ENCODE measurements around the gene MISP3.

Gene MISP3

GRCh38 chr19:14053032-14053431, 19.6 kb upstream of the MISP3 start:
- ChIA-PET POLR2A (interaction anchor here (0.6 kb wide), 1 partner anchor 59 kb away, joined by 4 read pairs; a partner anchor contains a TSS), CTCF (interaction anchor here (0.6 to 2.0 kb wide), 9 partner anchors 8 to 168 kb away, joined by 3 to 7 read pairs (median 4); no protein-coding TSS in a partner anchor)
- H3K9me3 ChIP-seq (ENCODE audit: control extremely low read depth in 1 of 5, control insufficient read depth in 4 of 5, insufficient read depth in 2 of 5, low read depth in 1 of 5, low read length in 4 of 5) = no peaks in the 10 kb centered on the region
- no peak overlapping the region for H3K27ac ChIP-seq (ENCODE audit: insufficient read depth in 1 of 2, low read depth in 1 of 2, low read length in 2 of 2, poor library complexity in 1 of 2, severe bottlenecking in 2 of 2)
- peaks cover 0 to 8% (median 5%) of the 10 kb centered on the region in 4 experiments for H3K4me1 ChIP-seq (ENCODE audit: control extremely low read depth in 1 of 4, control insufficient read depth in 4 of 4, insufficient read depth in 4 of 4, low read length in 3 of 4)
- no peak for DNase-seq
- H3K4me3 ChIP-seq (ENCODE audit: control insufficient read depth in 1 of 7, extremely low read depth in 1 of 7, insufficient read depth in 4 of 7, low read depth in 2 of 7, low read length in 6 of 7) = no peak overlapping the region
- peaks cover 0 to 18% (median 0%) of the 10 kb centered on the region in 5 experiments for H3K27me3 ChIP-seq (replicated peaks in 2 of 5; ENCODE audit: control insufficient read depth in 4 of 5, insufficient read depth in 5 of 5, low read length in 4 of 5)
- WGBS (ENCODE audit: insufficient coverage) = 100% methylated on average over 3 of the region's 3 CpGs
- H3K36me3 ChIP-seq (ENCODE audit: control insufficient read depth in 4 of 4, insufficient read depth in 4 of 4, low read length in 3 of 4) = peaks cover 0 to 45% (median 30%) of the 10 kb centered on the region in 4 experiments

GRCh38 chr19:14053500-14053899, 19.1 kb upstream of the MISP3 start:
- Histone ChIP-seq H3K36me3 (ENCODE audit: control insufficient read depth in 4 of 4, insufficient read depth in 4 of 4, low read length in 3 of 4) (peaks cover 0 to 41% (median 26%) of the 10 kb centered on the region in 4 experiments), H3K27ac (ENCODE audit: insufficient read depth in 1 of 2, low read depth in 1 of 2, low read length in 2 of 2, poor library complexity in 1 of 2, severe bottlenecking in 2 of 2) (no peak overlapping the region), H3K4me1 (ENCODE audit: control extremely low read depth in 1 of 4, control insufficient read depth in 4 of 4, insufficient read depth in 4 of 4, low read length in 3 of 4) (peaks cover 0 to 12% (median 10%) of the 10 kb centered on the region in 4 experiments), H3K27me3 (replicated peaks in 2 of 5; ENCODE audit: control insufficient read depth in 4 of 5, insufficient read depth in 5 of 5, low read length in 4 of 5) (peaks cover 0 to 23% (median 3%) of the 10 kb centered on the region in 5 experiments), H3K9me3 (ENCODE audit: control extremely low read depth in 1 of 5, control insufficient read depth in 4 of 5, insufficient read depth in 2 of 5, low read depth in 1 of 5, low read length in 4 of 5) (no peaks in the 10 kb centered on the region), H3K4me3 (ENCODE audit: control insufficient read depth in 1 of 7, extremely low read depth in 1 of 7, insufficient read depth in 4 of 7, low read depth in 2 of 7, low read length in 6 of 7) (no peak overlapping the region)
- DNase-seq = no peak
- ChIA-PET POLR2A (no interaction called here), CTCF (interaction anchor here (0.9 to 2.0 kb wide), 8 partner anchors 8 to 172 kb away, joined by 3 to 7 read pairs (median 4); no protein-coding TSS in a partner anchor)
- 96% methylated on average over 11 of the region's 11 CpGs for WGBS (ENCODE audit: insufficient coverage)

- CTCF ChIA-PET = interaction anchor here (0.9 to 2.0 kb wide), 4 partner anchors 20 to 173 kb away, joined by 3 to 5 read pairs (median 4); no protein-coding TSS in a partner anchor
- 80% methylated on average over 6 of the region's 6 CpGs for WGBS (ENCODE audit: insufficient coverage)
- POLR2A ChIA-PET = no interaction called here
- no peak for DNase-seq
- Histone ChIP-seq H3K27ac (ENCODE audit: insufficient read depth in 1 of 2, low read depth in 1 of 2, low read length in 2 of 2, poor library complexity in 1 of 2, severe bottlenecking in 2 of 2) (no peak overlapping the region), H3K4me3 (ENCODE audit: control insufficient read depth in 1 of 7, extremely low read depth in 1 of 7, insufficient read depth in 4 of 7, low read depth in 2 of 7, low read length in 6 of 7) (no peak overlapping the region), H3K4me1 (ENCODE audit: control extremely low read depth in 1 of 4, control insufficient read depth in 4 of 4, insufficient read depth in 4 of 4, low read length in 3 of 4) (peaks cover 0 to 17% (median 15%) of the 10 kb centered on the region in 4 experiments), H3K9me3 (ENCODE audit: control extremely low read depth in 1 of 5, control insufficient read depth in 4 of 5, insufficient read depth in 2 of 5, low read depth in 1 of 5, low read length in 4 of 5) (no peaks in the 10 kb centered on the region), H3K27me3 (replicated peaks in 2 of 5; ENCODE audit: control insufficient read depth in 4 of 5, insufficient read depth in 5 of 5, low read length in 4 of 5) (peaks cover 0 to 29% (median 6%) of the 10 kb centered on the region in 5 experiments), H3K36me3 (ENCODE audit: control insufficient read depth in 4 of 4, insufficient read depth in 4 of 4, low read length in 3 of 4) (peaks cover 0 to 35% (median 21%) of the 10 kb centered on the region in 4 experiments)
Measured at GRCh38 chr19:14054099-14054498, 18.5 kb upstream of the MISP3 start.

- no peak overlapping the region for H3K4me3 ChIP-seq (ENCODE audit: control insufficient read depth in 1 of 7, extremely low read depth in 1 of 7, insufficient read depth in 4 of 7, low read depth in 2 of 7, low read length in 6 of 7)
- CTCF ChIA-PET = interaction anchor here (0.9 to 2.0 kb wide), 3 partner anchors 19 to 173 kb away, joined by 3 to 5 read pairs (median 5); no protein-coding TSS in a partner anchor
- H3K36me3 ChIP-seq (ENCODE audit: control insufficient read depth in 4 of 4, insufficient read depth in 4 of 4, low read length in 3 of 4) = peaks cover 0 to 31% (median 17%) of the 10 kb centered on the region in 4 experiments
- H3K9me3 ChIP-seq (ENCODE audit: control extremely low read depth in 1 of 5, control insufficient read depth in 4 of 5, insufficient read depth in 2 of 5, low read depth in 1 of 5, low read length in 4 of 5) = no peaks in the 10 kb centered on the region
- peaks cover 0 to 35% (median 6%) of the 10 kb centered on the region in 5 experiments for H3K27me3 ChIP-seq (replicated peaks in 2 of 5; ENCODE audit: control insufficient read depth in 4 of 5, insufficient read depth in 5 of 5, low read length in 4 of 5)
- no peak overlapping the region for H3K27ac ChIP-seq (ENCODE audit: insufficient read depth in 1 of 2, low read depth in 1 of 2, low read length in 2 of 2, poor library complexity in 1 of 2, severe bottlenecking in 2 of 2)
- POLR2A ChIA-PET = no interaction called here
- H3K4me1 ChIP-seq (ENCODE audit: control extremely low read depth in 1 of 4, control insufficient read depth in 4 of 4, insufficient read depth in 4 of 4, low read length in 3 of 4) = peaks cover 0 to 18% (median 17%) of the 10 kb centered on the region in 4 experiments
- 28% methylated on average over 7 of the region's 11 CpGs for WGBS (ENCODE audit: insufficient coverage)
- no peak for DNase-seq
Measured at GRCh38 chr19:14054721-14055120, 17.9 kb upstream of the MISP3 start.

- no peaks in the 10 kb centered on the region for H3K9me3 ChIP-seq (ENCODE audit: control extremely low read depth in 1 of 5, control insufficient read depth in 4 of 5, insufficient read depth in 2 of 5, low read depth in 1 of 5, low read length in 4 of 5)
- H3K4me1 ChIP-seq (ENCODE audit: control extremely low read depth in 1 of 4, control insufficient read depth in 4 of 4, insufficient read depth in 4 of 4, low read length in 3 of 4) = peaks cover 0 to 18% (median 17%) of the 10 kb centered on the region in 4 experiments
- peaks cover 0 to 41% (median 10%) of the 10 kb centered on the region in 5 experiments for H3K27me3 ChIP-seq (replicated peaks in 2 of 5; ENCODE audit: control insufficient read depth in 4 of 5, insufficient read depth in 5 of 5, low read length in 4 of 5)
- CTCF ChIA-PET = interaction anchor here (1.6 to 7.2 kb wide), 3 partner anchors 10 to 174 kb away, joined by 4 to 102 read pairs (median 5); partner anchors contain the start of gene MISP3
- no peak overlapping the region for H3K27ac ChIP-seq (ENCODE audit: insufficient read depth in 1 of 2, low read depth in 1 of 2, low read length in 2 of 2, poor library complexity in 1 of 2, severe bottlenecking in 2 of 2)
- H3K36me3 ChIP-seq (ENCODE audit: control insufficient read depth in 4 of 4, insufficient read depth in 4 of 4, low read length in 3 of 4) = peaks cover 0 to 28% (median 14%) of the 10 kb centered on the region in 4 experiments
- H3K4me3 ChIP-seq (ENCODE audit: control insufficient read depth in 1 of 7, extremely low read depth in 1 of 7, insufficient read depth in 4 of 7, low read depth in 2 of 7, low read length in 6 of 7) = no peak overlapping the region
- no peak for DNase-seq
- WGBS (ENCODE audit: insufficient coverage) = 100% methylated on average over 3 of the region's 3 CpGs
- POLR2A ChIA-PET = no interaction called here
Measured at GRCh38 chr19:14055396-14055795, 17.2 kb upstream of the MISP3 start.

- DNase-seq = no peak
- ChIA-PET CTCF (interaction anchor here (0.8 to 7.2 kb wide), 4 partner anchors 9 to 50 kb away, joined by 3 to 102 read pairs (median 4); partner anchors contain the start of genes IL27RA, MISP3 and RFX1), POLR2A (no interaction called here)
- WGBS (ENCODE audit: insufficient coverage) = 99% methylated on average over 9 of the region's 10 CpGs
- Histone ChIP-seq H3K36me3 (ENCODE audit: control insufficient read depth in 4 of 4, insufficient read depth in 4 of 4, low read length in 3 of 4) (peaks cover 0 to 21% (median 10%) of the 10 kb centered on the region in 4 experiments), H3K4me1 (ENCODE audit: control extremely low read depth in 1 of 4, control insufficient read depth in 4 of 4, insufficient read depth in 4 of 4, low read length in 3 of 4) (peaks cover 0 to 18% (median 17%) of the 10 kb centered on the region in 4 experiments), H3K27ac (ENCODE audit: insufficient read depth in 1 of 2, low read depth in 1 of 2, low read length in 2 of 2, poor library complexity in 1 of 2, severe bottlenecking in 2 of 2) (no peak overlapping the region), H3K4me3 (ENCODE audit: control insufficient read depth in 1 of 7, extremely low read depth in 1 of 7, insufficient read depth in 4 of 7, low read depth in 2 of 7, low read length in 6 of 7) (no peak overlapping the region), H3K27me3 (replicated peaks in 2 of 5; ENCODE audit: control insufficient read depth in 4 of 5, insufficient read depth in 5 of 5, low read length in 4 of 5) (peaks cover 0 to 46% (median 11%) of the 10 kb centered on the region in 5 experiments), H3K9me3 (ENCODE audit: control extremely low read depth in 1 of 5, control insufficient read depth in 4 of 5, insufficient read depth in 2 of 5, low read depth in 1 of 5, low read length in 4 of 5) (no peaks in the 10 kb centered on the region)
Measured at GRCh38 chr19:14056069-14056666, 16.4 kb upstream of the MISP3 start.

All from common myeloid progenitor, CD34-positive (primary cell).